MG63 (cell line): ENCODE measurements around the gene SPTBN4. TPM values are rescaled to one million over a fixed set of nuclear protein-coding genes. Genes with fewer than 3 reads are reported as not detected.
A peak's percentile ranks its signal among the peaks of the same experiment; 100 is the strongest.

Experiments used
- DNase-seq: peaks from one replicate; pipeline ENCODE4 v3.0.0-alpha.2; 2020
- H3K27me3 ChIP-seq: fragments of 250-450 bp; sonication (Bioruptor Pico); 2 replicates; pipeline ENCODE4 v1.5.1; 2020; ENCODE audit warnings: mild to moderate bottlenecking, moderate library complexity
- H3K36me3 ChIP-seq: fragments of 250-450 bp; sonication (Bioruptor Pico); 2 replicates; pipeline ENCODE4 v1.5.1; 2020; ENCODE audit warnings: mild to moderate bottlenecking, moderate library complexity
- H3K4me3 ChIP-seq: fragments of 250-450 bp; sonication (Bioruptor Pico); 2 replicates; pipeline ENCODE4 v1.5.1; 2020; ENCODE audit warnings: mild to moderate bottlenecking, moderate library complexity
- H3K9me3 ChIP-seq: fragments of 250-450 bp; sonication (Bioruptor Pico); 2 replicates; pipeline ENCODE4 v1.5.1; 2020; ENCODE audit warnings: mild to moderate bottlenecking, moderate library complexity
- total RNA-seq: library from RNA; depleted of rRNA; stranded (reverse); fragments of >200 nt; shearing (Covaris generic); gene quantifications from 2 replicates; pipeline ENCODE4 v1.2.3, GENCODE V29; 2014; ENCODE audit warnings: low replicate concordance

Gene SPTBN4
- total RNA-seq, 1 experiment from 2014 or later: 0.16 TPM

DNA sequence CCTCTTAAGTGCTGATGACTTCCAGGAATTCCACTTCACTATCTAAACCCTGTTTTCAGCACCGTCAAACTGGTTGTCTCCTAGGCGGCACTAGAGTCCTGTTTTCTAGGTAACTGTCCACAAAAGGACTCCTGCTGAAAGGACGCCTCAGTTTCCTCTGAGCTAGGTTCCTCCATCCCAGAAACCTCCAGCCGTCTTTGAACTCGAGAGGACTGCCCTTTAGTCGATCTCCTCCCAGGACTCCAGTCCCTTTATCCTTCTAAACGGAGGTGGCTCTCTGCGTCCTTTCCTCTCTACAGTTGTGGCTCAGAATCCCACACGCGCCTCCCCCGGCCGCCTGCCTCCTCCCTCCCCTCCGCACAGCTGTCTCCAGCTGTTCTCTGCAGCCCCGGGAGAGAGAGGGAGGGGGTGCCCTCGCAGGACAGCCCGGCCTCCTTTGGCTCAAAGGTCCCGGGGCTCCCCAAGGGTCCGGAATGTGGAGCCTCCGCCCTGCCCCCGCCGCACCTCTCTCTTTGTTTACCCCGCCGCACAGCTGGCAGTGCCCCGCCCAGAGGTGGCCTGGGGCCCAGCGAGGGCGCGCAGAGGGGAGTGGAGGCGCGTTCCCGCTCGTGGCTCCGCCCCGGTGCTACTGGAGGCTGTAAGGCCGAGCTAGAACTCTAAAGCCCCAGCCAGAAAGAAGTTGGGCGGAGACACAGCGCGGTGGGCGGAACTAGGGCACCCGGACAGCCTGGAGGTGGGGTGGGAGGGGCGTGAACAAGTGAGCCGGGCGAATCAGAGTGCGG, 136.8 kb downstream of the SPTBN4 start:
- Histone ChIP-seq H3K36me3 (no peaks in the 10 kb centered on the region), H3K9me3 (no peaks in the 10 kb centered on the region), H3K4me3 (peak overlapping the region; percentile 38), H3K27me3 (0 out of 2 replicates have a peak, but pooled peaks cover 5% of the 10 kb centered on the region)
- peak; percentile 99 for DNase-seq

DNA sequence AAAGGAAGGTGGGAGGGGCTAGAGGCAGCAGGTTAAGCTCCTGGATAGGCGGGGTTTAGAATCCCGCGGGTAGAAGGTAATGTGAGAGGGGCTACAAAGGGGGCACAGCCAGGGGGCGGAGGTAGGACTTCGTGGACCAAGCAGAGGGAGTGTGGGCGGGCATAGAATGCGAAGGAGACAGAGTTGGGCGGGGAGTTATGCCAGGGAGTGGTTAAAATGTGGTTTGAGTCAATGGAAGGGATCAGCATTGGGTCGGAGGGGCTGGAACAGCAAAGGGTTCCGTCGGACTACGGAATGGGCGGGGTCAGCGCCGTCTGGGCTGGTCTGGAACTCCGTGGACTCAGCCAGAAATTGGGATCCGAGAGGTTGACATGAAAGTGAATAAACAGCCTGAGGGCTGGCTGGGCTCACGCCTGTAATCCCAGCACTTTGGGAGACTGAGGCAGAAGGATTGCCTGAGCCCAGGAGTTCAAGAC, 137.4 kb downstream of the SPTBN4 start:
- Histone ChIP-seq H3K36me3 (no peaks in the 10 kb centered on the region), H3K27me3 (0 out of 2 replicates have a peak, but pooled peaks cover 1% of the 10 kb centered on the region), H3K9me3 (no peaks in the 10 kb centered on the region), H3K4me3 (no peak overlapping the region)
- DNase-seq: no peak

- no peaks in the 10 kb centered on the region for H3K36me3 ChIP-seq
- no peaks in the 10 kb centered on the region for H3K27me3 ChIP-seq
- no peaks in the 10 kb centered on the region for H3K9me3 ChIP-seq
- DNase-seq: no peak
- H3K4me3 ChIP-seq: peak overlapping the region; percentile 46
Observed at GRCh38 chr19:40604647-40605215, 137.9 kb downstream of the SPTBN4 start.

GRCh38 chr19:40605216-40605971, 138.6 kb downstream of the SPTBN4 start:
- H3K27me3 ChIP-seq: no peaks in the 10 kb centered on the region
- DNase-seq: peak; percentile 91
- peak overlapping the region; percentile 46 for H3K4me3 ChIP-seq
- H3K9me3 ChIP-seq: no peaks in the 10 kb centered on the region
- H3K36me3 ChIP-seq: no peaks in the 10 kb centered on the region

- H3K36me3 ChIP-seq: peaks cover 8% of the 10 kb centered on the region
- DNase-seq: no peak
- no peaks in the 10 kb centered on the region for H3K9me3 ChIP-seq
- H3K4me3 ChIP-seq: no peak overlapping the region
- no peaks in the 10 kb centered on the region for H3K27me3 ChIP-seq
Observed at GRCh38 chr19:40607311-40608239, 140.8 kb downstream of the SPTBN4 start.

GRCh38 chr19:40608240-40608621, 141.4 kb downstream of the SPTBN4 start:
- no peaks in the 10 kb centered on the region for H3K27me3 ChIP-seq
- peaks cover 15% of the 10 kb centered on the region for H3K36me3 ChIP-seq
- H3K4me3 ChIP-seq: no peak overlapping the region
- H3K9me3 ChIP-seq: no peaks in the 10 kb centered on the region
- no peak for DNase-seq

GRCh38 chr19:40608957-40609356, 142.2 kb downstream of the SPTBN4 start:
- Histone ChIP-seq H3K36me3 (peaks cover 22% of the 10 kb centered on the region), H3K9me3 (no peaks in the 10 kb centered on the region), H3K27me3 (no peaks in the 10 kb centered on the region), H3K4me3 (peak overlapping the region; percentile 57; the same call in 1 of the 2 replicates)
- DNase-seq: no peak

DNA sequence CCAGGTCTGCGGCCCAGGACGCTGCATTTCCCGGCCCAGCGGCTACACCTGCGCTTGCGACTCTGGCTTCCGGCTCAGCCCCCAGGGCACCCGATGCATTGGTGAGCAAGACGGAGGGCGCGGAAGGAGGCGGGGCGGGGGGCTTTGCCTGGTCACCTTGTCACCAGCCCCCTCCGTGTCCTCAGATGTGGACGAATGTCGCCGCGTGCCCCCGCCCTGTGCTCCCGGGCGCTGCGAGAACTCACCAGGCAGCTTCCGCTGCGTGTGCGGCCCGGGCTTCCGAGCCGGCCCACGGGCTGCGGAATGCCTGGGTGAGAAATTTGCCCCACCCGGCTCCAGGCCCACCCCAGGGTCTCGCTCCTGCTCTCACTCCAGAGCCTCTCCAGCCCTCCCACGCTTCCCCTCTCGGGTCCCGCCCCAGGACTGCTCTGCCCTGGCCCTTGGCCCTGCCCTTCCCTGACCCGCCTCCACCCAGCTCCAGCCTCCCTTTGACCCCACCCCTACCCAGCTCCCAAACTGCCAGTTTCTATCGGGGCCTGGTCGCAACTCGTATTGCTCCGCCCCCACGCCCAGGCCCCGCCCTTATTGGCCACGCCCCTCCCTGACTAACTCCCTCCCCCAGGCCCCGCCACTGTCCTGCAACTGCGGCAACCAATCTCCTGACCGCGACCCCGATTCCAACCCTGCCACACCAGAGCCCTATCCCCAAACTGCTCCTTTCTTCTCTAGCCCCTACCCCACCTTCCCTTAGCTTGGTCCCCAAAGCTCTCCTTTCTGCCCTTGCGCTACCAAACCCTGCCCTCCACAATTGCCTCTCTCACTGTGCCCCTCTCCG, 143.0 kb downstream of the SPTBN4 start:
- H3K36me3 ChIP-seq: peaks cover 27% of the 10 kb centered on the region
- H3K9me3 ChIP-seq: no peaks in the 10 kb centered on the region
- H3K4me3 ChIP-seq: peak overlapping the region; percentile 57
- DNase-seq: peak; percentile 98
- no peaks in the 10 kb centered on the region for H3K27me3 ChIP-seq

GRCh38 chr19:40610396-40611064, 143.7 kb downstream of the SPTBN4 start:
- no peaks in the 10 kb centered on the region for H3K27me3 ChIP-seq
- H3K36me3 ChIP-seq: peaks cover 30% of the 10 kb centered on the region
- H3K4me3 ChIP-seq: peak overlapping the region; percentile 57
- no peaks in the 10 kb centered on the region for H3K9me3 ChIP-seq
- peak; percentile 80 for DNase-seq

DNA sequence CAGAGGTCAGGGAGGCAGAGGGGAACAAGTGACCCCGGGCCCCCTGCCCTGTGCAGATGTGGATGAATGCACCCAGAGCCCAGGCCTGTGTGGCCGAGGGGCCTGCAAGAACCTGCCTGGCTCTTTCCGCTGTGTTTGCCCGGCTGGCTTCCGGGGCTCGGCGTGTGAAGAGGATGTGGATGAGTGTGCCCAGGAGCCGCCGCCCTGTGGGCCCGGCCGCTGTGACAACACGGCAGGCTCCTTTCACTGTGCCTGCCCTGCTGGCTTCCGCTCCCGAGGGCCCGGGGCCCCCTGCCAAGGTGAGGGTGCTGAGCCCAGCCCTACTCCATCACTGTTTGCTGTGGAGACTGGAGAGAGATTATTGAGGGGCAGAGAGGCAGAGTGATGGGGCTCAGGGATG, 144.3 kb downstream of the SPTBN4 start:
- no peaks in the 10 kb centered on the region for H3K27me3 ChIP-seq
- peak overlapping the region; percentile 57 for H3K4me3 ChIP-seq
- no peaks in the 10 kb centered on the region for H3K9me3 ChIP-seq
- peaks cover 34% of the 10 kb centered on the region for H3K36me3 ChIP-seq
- peak; percentile 80 for DNase-seq

DNA sequence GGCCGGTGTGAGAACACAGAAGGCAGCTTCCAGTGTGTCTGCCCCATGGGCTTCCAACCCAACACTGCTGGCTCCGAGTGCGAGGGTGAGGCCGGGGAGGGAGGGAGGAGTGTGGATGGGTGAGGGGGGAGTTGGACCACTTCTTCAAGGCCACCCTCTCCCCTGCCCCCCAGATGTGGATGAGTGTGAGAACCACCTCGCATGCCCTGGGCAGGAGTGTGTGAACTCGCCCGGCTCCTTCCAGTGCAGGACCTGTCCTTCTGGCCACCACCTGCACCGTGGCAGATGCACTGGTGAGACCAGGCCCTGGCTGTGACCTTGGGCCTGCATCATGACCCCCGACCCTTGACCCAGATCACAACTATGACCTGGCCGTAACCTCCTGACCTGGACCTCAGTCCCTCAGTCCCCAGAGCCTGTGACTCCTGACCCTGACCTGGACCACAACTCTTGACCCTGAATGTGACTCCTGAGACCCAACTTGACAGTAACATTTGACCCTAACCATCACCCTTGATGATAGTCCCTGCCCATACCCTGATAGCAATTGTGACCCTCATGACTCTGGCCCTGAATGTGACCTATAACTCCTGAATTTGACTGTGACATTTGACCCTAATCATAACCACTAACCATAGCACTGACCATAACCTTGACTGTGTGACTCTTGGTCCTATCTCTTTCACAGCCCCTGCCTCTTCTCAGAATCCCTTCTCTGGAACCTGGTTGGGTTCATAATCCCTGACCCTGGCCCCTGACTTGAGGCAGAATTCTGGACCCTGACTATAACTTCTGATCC, 145.3 kb downstream of the SPTBN4 start:
- Histone ChIP-seq H3K4me3 (peak overlapping the region; percentile 57), H3K36me3 (peaks cover 42% of the 10 kb centered on the region), H3K9me3 (no peaks in the 10 kb centered on the region), H3K27me3 (no peaks in the 10 kb centered on the region)
- no peak for DNase-seq

- peak overlapping the region; percentile 54 for H3K4me3 ChIP-seq
- H3K27me3 ChIP-seq: no peaks in the 10 kb centered on the region
- DNase-seq: peak; percentile 57
- H3K9me3 ChIP-seq: no peaks in the 10 kb centered on the region
- H3K36me3 ChIP-seq: peaks cover 47% of the 10 kb centered on the region
Observed at GRCh38 chr19:40612831-40613689, 146.3 kb downstream of the SPTBN4 start.

GRCh38 chr19:40613690-40614621, 147.2 kb downstream of the SPTBN4 start:
- peak; percentile 85 for DNase-seq
- H3K9me3 ChIP-seq: no peaks in the 10 kb centered on the region
- H3K36me3 ChIP-seq: peaks cover 56% of the 10 kb centered on the region
- no peaks in the 10 kb centered on the region for H3K27me3 ChIP-seq
- peak overlapping the region; percentile 54 for H3K4me3 ChIP-seq
